KMS-11 (cell line): Measurements from ENCODE around the gene KNCN.

ENCODE experiments used
- H2AFZ ChIP-seq: fragments of 200-600 bp; sonication (generic); 2 replicates; pipeline ENCODE4 v1.6.1; 2016; ENCODE audit warnings: antibody characterized with exemption, mixed run types, low read depth
- H3K27ac ChIP-seq: fragments of 200-600 bp; sonication (generic); 2 replicates; pipeline ENCODE4 v1.6.1; 2016; ENCODE audit warnings: mild to moderate bottlenecking, mixed run types
- H3K27me3 ChIP-seq: fragments of 200-600 bp; sonication (generic); 2 replicates; pipeline ENCODE4 v1.6.1; 2017; ENCODE audit warnings: mild to moderate bottlenecking, low read depth, mixed run types, moderate library complexity; ENCODE audit not compliant: insufficient read depth
- H3K36me3 ChIP-seq: fragments of 200-600 bp; sonication (generic); 2 replicates; pipeline ENCODE4 v1.6.1; 2017; ENCODE audit warnings: mild to moderate bottlenecking, mixed run types; ENCODE audit not compliant: insufficient read depth
- H3K4me1 ChIP-seq: fragments of 200-600 bp; sonication (generic); 2 replicates; pipeline ENCODE4 v1.6.1; 2016; ENCODE audit warnings: mild to moderate bottlenecking, low read depth, mixed run types; ENCODE audit not compliant: poor library complexity, severe bottlenecking
- H3K4me2 ChIP-seq: fragments of 200-600 bp; sonication (generic); 2 replicates; pipeline ENCODE4 v1.7.0; 2016; ENCODE audit warnings: mild to moderate bottlenecking, mixed run types
- H3K4me3 ChIP-seq: fragments of 200-600 bp; sonication (generic); IDR thresholded peaks from 2 replicates; pipeline ENCODE4 v1.6.1; 2017; ENCODE audit warnings: low read depth, low read length, mixed read lengths; ENCODE audit not compliant: insufficient read depth
- H3K79me2 ChIP-seq: fragments of 200-600 bp; sonication (generic); 2 replicates; pipeline ENCODE4 v1.6.1; 2016; ENCODE audit warnings: low read depth, mixed run types; ENCODE audit not compliant: insufficient read depth
- H3K9ac ChIP-seq: fragments of 200-600 bp; sonication (generic); 2 replicates; pipeline ENCODE4 v1.6.1; 2016; ENCODE audit warnings: mild to moderate bottlenecking, mixed run types
- H4K20me1 ChIP-seq: fragments of 200-600 bp; sonication (generic); 2 replicates; pipeline ENCODE4 v1.6.1; 2016; ENCODE audit warnings: mild to moderate bottlenecking, mixed run types; ENCODE audit not compliant: insufficient read depth
- CTCF ChIP-seq: fragments of 200-600 bp; sonication (generic); conservative IDR thresholded peaks from 2 replicates; pipeline ENCODE4 v1.6.1; 2017; ENCODE audit warnings: low read depth, mild to moderate bottlenecking, antibody characterized with exemption, low read length, moderate library complexity, mixed read lengths

Gene KNCN

GRCh38 chr1:46575778-46576177 lies 24.3 kb upstream of the KNCN start:
- H3K36me3 ChIP-seq, result no peaks in the 10 kb centered on the region
- no peak overlapping the region for H2AFZ ChIP-seq
- no peak overlapping the region for H3K27ac ChIP-seq
- no peak overlapping the region for H3K4me2 ChIP-seq
- H3K27me3 ChIP-seq, result no peaks in the 10 kb centered on the region
- no peak for TF ChIP-seq CTCF
- H3K4me3 ChIP-seq, result no peak overlapping the region
- H3K79me2 ChIP-seq, result no peaks in the 10 kb centered on the region
- no peaks in the 10 kb centered on the region for H4K20me1 ChIP-seq
- no peaks in the 10 kb centered on the region for H3K4me1 ChIP-seq
- no peak overlapping the region for H3K9ac ChIP-seq

- H2AFZ ChIP-seq, result no peak overlapping the region
- no peaks in the 10 kb centered on the region for H3K27me3 ChIP-seq
- H3K36me3 ChIP-seq, result no peaks in the 10 kb centered on the region
- H3K27ac ChIP-seq, result no peak overlapping the region
- H3K9ac ChIP-seq, result no peak overlapping the region
- no peaks in the 10 kb centered on the region for H3K79me2 ChIP-seq
- H3K4me3 ChIP-seq, result no peak overlapping the region
- no peaks in the 10 kb centered on the region for H4K20me1 ChIP-seq
- no peaks in the 10 kb centered on the region for H3K4me1 ChIP-seq
- TF ChIP-seq CTCF, result no peak
- H3K4me2 ChIP-seq, result no peak overlapping the region
Observed at GRCh38 chr1:46575300-46575699, 23.9 kb upstream of the KNCN start.

GRCh38 chr1:46571691-46572225 lies 20.3 kb upstream of the KNCN start:
- Histone ChIP-seq H3K4me2 (no peak overlapping the region), H3K4me3 (no peak overlapping the region), H3K79me2 (no peaks in the 10 kb centered on the region), H3K36me3 (no peaks in the 10 kb centered on the region), H2AFZ (no peak overlapping the region), H3K27ac (no peak overlapping the region), H3K4me1 (no peaks in the 10 kb centered on the region), H4K20me1 (no peaks in the 10 kb centered on the region), H3K27me3 (no peaks in the 10 kb centered on the region), H3K9ac (no peak overlapping the region)
- no peak for TF ChIP-seq CTCF

- H2AFZ ChIP-seq, result no peak overlapping the region
- H3K4me1 ChIP-seq, result no peaks in the 10 kb centered on the region
- no peak overlapping the region for H3K4me2 ChIP-seq
- H3K27me3 ChIP-seq, result no peaks in the 10 kb centered on the region
- no peaks in the 10 kb centered on the region for H3K79me2 ChIP-seq
- H3K9ac ChIP-seq, result no peak overlapping the region
- TF ChIP-seq CTCF, result no peak
- H3K4me3 ChIP-seq, result no peak overlapping the region
- H3K27ac ChIP-seq, result no peak overlapping the region
- no peaks in the 10 kb centered on the region for H3K36me3 ChIP-seq
- no peaks in the 10 kb centered on the region for H4K20me1 ChIP-seq
Observed at GRCh38 chr1:46569884-46570725, 18.7 kb upstream of the KNCN start.
